ENCODE results near the gene KCNIP1. TPM values are rescaled to one million over a fixed set of nuclear protein-coding genes. Genes with fewer than 3 reads are reported as not detected.

KCNIP1 gene
- total RNA-seq, 1 donor from 2014 or later, result 32.4 TPM

DNA sequence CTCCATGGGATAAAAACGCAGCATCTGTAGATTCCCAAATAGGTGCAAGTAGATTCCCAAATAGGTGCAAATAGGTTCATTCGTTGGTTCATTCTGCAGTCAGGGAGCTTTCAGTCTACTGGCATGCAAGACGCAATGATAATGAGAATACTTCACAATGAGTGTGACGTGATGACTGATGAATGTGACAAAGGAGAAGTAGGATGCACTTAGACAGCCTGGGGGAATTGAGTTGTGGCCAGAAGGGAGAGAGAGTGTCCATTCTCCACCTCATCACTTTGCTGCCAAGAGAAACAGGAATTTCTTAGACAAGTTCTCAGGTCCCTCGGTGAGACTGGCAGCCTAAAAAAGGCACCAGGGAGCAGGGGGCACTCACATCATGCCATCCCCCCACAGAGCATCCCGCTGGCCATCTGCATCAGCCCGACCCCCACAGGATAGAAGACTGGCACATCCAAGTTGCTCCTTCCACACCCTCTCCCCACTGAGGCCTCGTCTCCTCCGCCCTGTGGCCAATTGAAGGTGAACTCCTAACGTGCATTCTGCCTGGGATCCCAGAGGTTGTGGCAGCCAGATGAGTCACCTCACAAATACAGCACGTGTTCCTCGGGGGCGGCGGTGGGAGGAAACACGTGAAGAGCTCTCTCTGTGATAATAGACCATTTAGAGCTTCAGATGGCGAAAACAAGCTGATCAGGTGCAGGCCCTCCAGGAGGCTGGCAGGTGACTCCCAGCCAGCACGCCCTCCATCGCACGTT is 19.9 kb upstream of the KCNIP1 start:
- peak; percentile 69 for DNase-seq (ENCODE audit: low read depth)

DNA sequence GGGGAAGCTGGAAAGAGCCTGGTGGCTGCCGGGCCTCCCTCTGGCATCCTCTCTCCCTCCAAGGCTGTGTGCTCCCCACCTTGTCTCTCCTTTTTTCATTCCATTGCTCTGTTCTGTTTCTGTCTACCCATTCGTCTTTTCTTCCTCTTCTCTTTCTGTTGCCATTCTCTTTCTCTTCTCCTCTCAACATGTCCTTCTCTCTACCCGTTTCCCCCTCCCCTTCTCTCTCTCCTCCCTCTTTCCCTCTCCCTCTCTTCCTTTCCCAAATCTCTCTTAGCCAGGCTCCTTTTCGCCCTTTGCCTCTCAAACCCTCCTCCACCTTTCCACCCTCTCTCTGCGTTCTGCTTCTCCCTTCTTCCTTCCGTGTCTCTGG is 19.4 kb upstream of the KCNIP1 start:
- no peak for DNase-seq (ENCODE audit: low read depth)

DNA sequence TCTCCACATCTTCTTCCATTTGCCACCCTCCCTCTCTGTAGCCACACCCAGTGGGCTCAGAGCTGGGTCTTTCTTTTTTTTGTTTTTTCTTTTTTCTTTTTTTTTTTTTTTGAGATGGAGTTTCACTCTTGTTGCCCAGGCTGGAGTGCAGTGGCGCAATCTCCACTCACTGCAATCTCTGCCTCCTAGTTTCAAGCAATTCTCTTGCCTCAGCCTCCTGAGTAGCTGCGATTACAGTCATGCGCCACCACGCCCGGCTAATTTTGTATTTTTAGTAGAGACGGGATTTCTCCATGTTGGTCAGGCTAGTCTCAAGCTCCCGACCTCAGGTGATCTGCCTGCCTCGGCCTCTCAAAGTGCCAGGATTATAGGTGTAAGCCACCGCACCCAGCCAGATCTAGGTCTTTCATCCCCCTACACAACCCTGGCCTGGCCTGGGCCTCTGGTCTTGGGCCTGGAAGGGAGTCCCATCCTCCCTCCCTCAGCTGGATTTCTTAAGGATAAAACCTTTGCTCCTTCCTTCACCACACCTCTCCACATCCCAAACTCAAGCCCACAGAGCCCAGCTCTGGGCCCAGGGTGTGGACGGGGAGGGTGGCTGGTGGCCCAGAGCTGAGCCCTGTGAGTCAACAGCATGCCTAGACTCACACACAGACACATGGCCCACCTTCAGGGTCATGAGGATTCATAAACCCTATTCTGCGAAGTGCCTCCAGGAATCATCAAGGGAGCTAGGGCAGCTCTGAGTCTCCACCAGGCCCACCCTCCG is 18.8 kb upstream of the KCNIP1 start:
- no peak for DNase-seq (ENCODE audit: low read depth)

- DNase-seq (ENCODE audit: low read depth), result no peak
Measured at GRCh38 chr5:170485616-170485911, 18.3 kb upstream of the KCNIP1 start.

GRCh38 chr5:170486371-170486770 is 17.4 kb upstream of the KCNIP1 start:
- DNase-seq (ENCODE audit: low read depth), result peak; percentile 25

- DNase-seq (ENCODE audit: low read depth), result no peak
Measured at GRCh38 chr5:170488570-170488969, 15.2 kb upstream of the KCNIP1 start.

DNA sequence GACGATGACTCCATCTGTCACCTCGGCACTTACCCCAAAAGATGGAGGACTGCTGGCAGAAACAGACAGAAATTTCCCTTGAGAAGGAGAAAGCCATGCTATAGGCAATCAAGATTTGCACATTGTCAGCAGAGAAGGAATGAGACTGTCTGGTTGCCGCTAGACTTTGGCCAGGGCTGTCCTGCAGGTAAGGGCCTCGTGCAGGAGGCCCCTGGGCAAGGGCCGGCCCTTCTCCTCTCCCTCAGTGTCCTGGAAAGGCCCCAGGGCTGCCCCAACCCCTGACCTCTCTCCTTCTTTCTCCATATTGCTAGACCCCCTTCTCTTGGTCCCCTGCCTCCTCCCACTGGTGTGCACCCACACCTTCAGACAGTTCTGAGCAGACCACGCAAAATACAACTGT is 14.6 kb upstream of the KCNIP1 start:
- no peak for DNase-seq (ENCODE audit: low read depth)

- DNase-seq (ENCODE audit: low read depth), result no peak
Measured at GRCh38 chr5:170490381-170490780, 13.4 kb upstream of the KCNIP1 start.

DNA sequence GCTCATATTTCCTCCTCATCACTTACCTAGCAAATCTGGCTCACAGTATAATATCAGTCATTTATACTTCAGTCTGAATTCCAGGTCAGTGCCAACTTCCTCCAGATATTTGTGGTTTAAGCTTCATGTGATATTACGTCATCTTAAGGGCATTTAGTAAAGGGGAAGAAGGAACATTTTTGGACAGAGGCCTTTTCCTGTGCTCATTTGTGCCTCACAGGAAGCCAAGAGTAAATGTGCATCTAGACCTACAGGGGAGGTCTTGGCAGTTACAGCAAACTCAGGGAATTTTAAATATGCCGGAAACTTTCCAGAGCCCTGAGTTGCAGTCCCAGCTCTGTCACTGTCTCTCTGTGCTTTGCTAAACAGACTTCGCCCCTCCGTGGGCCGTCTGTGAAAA is 12.3 kb upstream of the KCNIP1 start:
- peak; percentile 94 for DNase-seq (ENCODE audit: low read depth)

DNA sequence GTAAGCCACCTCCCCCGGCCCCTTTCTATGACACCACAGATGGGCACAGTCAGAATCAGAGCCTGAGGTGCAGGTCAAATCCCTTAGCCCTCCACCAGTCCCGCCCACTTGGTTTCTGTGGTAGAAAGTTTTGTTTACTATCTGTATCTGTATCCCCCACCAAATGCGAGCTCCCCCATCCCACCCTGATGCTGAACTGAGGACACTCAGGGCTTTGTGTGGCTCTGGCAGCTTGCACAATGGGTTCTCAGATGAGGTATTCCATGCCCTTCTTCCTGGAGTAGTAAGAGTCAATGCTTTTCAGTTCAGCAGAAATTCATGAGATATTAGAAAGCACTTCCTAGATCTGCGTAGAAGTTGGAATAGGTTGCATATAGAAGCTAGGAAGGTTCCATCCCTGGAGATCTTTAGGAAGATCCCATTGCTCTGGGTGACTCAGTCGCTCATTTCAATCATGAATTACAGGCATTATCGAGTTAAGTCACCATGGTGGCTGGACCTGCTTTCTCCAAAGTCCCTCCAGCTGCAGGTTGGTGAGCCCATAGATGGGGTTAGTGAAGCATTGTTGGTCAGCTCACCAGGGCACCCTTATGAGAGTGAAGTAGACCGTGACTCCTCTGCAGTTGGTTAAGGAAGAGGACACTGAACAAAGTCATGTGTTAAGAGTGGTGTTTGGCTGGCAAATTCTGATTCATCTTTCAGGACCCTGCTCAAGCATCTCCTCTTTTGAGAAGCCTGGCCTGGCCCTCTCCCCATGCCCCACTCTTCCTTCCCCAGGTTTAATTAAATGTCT is 10.6 kb upstream of the KCNIP1 start:
- peak; percentile 76 for DNase-seq (ENCODE audit: low read depth)

GRCh38 chr5:170494041-170494440 is 9.8 kb upstream of the KCNIP1 start:
- DNase-seq (ENCODE audit: low read depth), result no peak

DNA sequence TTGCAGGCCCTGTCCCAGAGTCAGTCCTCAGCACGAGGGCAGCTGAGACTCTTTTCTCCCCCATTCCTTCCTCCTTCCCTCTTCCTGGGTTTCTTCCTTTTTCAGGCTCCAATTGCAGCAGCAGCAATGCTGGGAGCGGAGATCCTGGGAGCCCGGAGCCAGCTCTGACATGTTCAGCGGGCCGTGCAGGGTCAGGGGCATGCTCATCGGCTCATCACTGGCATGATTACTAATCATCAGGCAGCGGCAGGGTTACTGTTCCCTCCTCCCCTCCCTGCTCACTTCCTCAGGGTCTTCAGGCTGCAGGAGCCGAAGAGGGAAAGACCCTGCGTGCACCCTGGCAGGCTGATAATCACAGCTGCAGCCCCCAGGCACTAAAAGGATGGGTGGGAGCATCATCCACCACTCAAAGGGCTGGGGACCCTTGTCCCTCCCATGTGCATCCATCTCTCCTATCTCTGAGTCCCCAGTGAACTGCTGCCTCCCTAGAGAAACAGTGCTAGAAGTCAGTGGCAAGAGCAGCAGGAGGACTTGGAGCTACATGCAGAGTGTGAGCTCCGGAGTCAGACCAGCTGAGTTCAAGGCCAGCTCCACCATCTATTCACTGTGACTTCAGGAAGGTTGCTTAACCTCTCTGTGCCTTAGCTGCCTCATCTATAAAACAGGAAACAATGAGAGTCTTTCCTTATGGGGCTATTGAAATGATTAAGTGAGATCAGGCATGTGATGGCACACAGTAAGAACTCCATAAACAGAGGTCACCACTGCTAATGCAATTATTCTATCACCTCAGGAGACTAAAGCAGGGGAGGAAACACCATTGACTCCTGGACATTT is 7.8 kb upstream of the KCNIP1 start:
- DNase-seq (ENCODE audit: low read depth), result peak; percentile 40

DNA sequence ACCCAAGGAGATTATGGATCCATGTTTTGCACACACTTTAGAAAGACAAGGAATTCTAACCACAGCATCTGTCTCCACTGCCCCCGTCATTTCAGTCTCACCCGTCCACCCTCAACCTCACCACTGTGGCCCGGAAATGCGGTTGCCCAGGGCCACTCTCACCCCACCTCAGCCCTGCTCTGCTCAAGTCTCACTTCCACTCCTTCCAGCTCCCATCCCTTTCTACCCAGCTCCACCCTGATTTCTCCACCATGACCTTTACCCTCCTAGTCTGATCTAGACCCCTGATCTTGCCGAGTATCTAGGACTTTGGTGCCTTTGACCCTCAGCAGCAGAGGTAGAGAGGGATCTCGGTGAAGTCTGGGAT is 7.2 kb upstream of the KCNIP1 start:
- DNase-seq (ENCODE audit: low read depth), result no peak

GRCh38 chr5:170497311-170498038 is 6.3 kb upstream of the KCNIP1 start:
- peak; percentile 46 for DNase-seq (ENCODE audit: low read depth)

DNA sequence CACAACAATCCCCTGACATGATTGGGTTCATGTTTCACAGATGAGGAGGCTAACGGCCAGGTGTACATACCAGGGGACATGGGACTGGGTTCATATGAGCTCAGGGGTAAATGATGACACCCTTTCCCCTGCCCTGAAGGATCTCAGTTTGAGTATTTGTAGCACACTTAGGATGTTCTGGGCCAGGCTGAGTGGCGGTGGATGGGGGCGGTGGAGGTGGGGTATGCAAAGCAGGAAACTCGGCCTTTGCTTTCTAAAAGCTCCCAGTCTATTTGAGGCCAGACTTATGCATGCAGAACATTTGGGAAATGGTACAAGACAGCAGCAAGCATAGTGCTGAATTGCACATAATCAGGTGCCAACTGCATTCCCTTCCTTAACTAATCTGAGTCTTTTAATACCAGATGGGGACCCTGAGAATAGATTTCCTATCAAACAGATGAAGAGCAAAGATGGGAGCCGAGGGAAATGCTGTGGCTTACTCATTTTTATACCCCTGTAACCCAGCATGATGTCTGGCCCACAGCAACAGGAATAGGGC is 4.9 kb upstream of the KCNIP1 start:
- no peak for DNase-seq (ENCODE audit: low read depth)

DNA sequence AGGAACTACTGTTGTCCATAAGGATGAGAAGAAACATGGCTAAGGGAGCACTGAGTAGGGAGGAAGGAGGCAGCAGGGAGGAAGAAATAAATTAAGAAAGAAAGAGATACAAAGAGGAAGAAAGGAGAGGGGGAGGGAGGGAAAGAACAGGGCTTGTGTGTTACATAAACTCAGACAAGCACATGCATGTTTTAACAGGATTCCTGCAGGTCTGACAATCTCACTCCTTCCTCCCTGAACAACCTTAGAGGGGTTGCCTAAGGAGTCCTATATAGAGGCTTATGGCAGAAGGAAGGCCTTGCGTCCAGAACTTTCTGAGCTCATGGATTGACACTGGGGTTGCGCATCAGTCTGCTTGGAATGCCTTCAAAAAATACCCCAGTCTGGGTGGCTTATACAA is 4.2 kb upstream of the KCNIP1 start:
- no peak for DNase-seq (ENCODE audit: low read depth)

- no peak for DNase-seq (ENCODE audit: low read depth)
Measured at GRCh38 chr5:170501361-170501760, 2.5 kb upstream of the KCNIP1 start.

DNA sequence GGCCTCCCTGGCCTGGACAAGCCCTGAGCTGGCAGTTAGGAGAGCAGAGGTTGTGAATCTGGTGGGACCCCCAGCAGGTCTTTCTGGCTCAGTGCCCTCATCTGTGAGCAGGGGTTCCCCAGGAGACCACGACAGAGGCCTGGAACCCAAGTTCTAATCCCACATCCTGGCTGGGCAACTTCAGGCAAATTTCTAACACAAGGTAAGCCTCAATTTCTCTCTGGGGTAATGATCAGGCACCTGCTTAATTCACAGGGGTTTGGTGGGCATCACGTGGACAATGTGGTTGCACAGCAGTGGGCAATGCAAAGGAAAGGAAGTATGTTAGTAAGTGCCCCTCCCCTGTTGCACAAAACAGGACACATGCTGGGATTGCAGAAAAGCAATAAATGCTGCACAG is 1.9 kb upstream of the KCNIP1 start:
- DNase-seq (ENCODE audit: low read depth), result no peak

DNA sequence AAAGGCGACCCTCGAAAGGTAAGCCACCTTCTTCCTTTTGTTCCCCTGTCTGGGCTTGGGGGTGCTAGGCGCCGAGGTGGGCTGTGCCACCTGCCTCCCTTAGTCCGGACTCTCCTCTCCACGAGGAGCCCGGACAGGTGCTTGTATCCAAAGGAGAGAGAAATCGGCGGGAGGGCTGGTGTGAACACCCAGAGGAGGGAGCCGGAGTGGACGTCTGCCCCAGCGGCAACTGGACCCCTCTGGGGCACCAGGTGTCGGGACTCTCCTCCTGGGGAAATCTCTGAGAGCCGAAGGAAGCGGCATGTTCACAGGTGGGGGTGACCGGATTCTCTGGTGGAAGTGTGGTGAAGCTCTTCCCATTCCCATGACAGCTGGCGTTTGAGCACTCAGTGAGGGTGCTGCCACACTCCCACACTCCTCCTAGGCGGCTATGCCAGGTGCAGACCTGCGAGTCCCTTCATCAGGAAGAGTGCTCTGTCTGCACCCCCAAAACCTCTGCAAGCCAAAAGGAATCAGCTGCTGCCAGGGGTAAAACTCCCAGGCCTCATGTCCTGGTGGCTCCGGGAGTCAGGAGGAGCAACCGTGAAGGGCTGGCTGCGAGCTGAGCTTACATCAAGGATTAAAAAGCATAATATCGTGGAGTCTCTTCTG is 921 bp downstream of the KCNIP1 start:
- no peak for DNase-seq (ENCODE audit: low read depth)

GRCh38 chr5:170508036-170508435 is 4.2 kb downstream of the KCNIP1 start:
- peak; percentile 95 for DNase-seq (ENCODE audit: low read depth)

Measured in renal cortical epithelial cell (primary cell).